HG03520 (cell line): Measurements from ENCODE around the gene CDCA5.
A peak's percentile ranks its signal among the peaks of the same experiment; 100 is the strongest.

Source experiments
- ATAC-seq: cut with Tn5 transposase; IDR thresholded peaks from one replicate; pipeline ENCODE4 v1.9.1; 2021; ENCODE audit warnings: mild to moderate bottlenecking, moderate library complexity; ENCODE audit not compliant: unreplicated experiment

CDCA5 gene

GRCh38 chr11:65047581-65048422 lies 36.0 kb downstream of the CDCA5 start:
- ATAC-seq = no peak

GRCh38 chr11:65045728-65046127 lies 38.1 kb downstream of the CDCA5 start:
- ATAC-seq = no peak

GRCh38 chr11:65045061-65045460 lies 38.8 kb downstream of the CDCA5 start:
- no peak for ATAC-seq

GRCh38 chr11:65043881-65044501 lies 39.8 kb downstream of the CDCA5 start:
- no peak for ATAC-seq

- ATAC-seq = no peak
Observed at GRCh38 chr11:65042891-65043290, 40.9 kb downstream of the CDCA5 start.

GRCh38 chr11:65040847-65041622 lies 42.8 kb downstream of the CDCA5 start, which contains the start of gene SAC3D1:
TSS of gene SAC3D1 (plus strand) at chr11:65041210. CDS start at chr11:65041293, 83 bp downstream.
- peak; percentile 81 for ATAC-seq

GRCh38 chr11:65040520-65040846 lies 43.4 kb downstream of the CDCA5 start:
- no peak for ATAC-seq

GRCh38 chr11:65036931-65037330 lies 46.9 kb downstream of the CDCA5 start:
- ATAC-seq = no peak

- no peak for ATAC-seq
Observed at GRCh38 chr11:65035579-65035978, 48.3 kb downstream of the CDCA5 start.

GRCh38 chr11:65034423-65034822 lies 49.4 kb downstream of the CDCA5 start:
- no peak for ATAC-seq

GRCh38 chr11:65032216-65032615 lies 51.6 kb downstream of the CDCA5 start:
- no peak for ATAC-seq
